ENCODE data around the gene FEN1.

Gene FEN1

GRCh38 chr11:61747192-61747966 lies 45.3 kb upstream of the FEN1 start:
- TF ChIP-seq CTCF (IDR thresholded peaks at IDR 0.05), result peak; percentile 80
- DNase-seq (ENCODE audit: low spot score), result no peak
- Histone ChIP-seq H3K4me3 (no peak overlapping the region), H3K27ac (no peak overlapping the region)

GRCh38 chr11:61747967-61748285 lies 44.8 kb upstream of the FEN1 start:
- H3K4me3 ChIP-seq, result no peak overlapping the region
- DNase-seq (ENCODE audit: low spot score), result no peak

GRCh38 chr11:61749591-61750217 lies 43.0 kb upstream of the FEN1 start:
- Histone ChIP-seq H3K4me3 (no peak overlapping the region), H3K27ac (no peak overlapping the region)
- no peak for DNase-seq (ENCODE audit: low spot score)
- TF ChIP-seq CTCF (IDR thresholded peaks at IDR 0.05), result no peak

More at GRCh38 chr11:61747967-61748285, 44.8 kb upstream of the FEN1 start:
- TF ChIP-seq CTCF (IDR thresholded peaks at IDR 0.05), result no peak
- H3K27ac ChIP-seq, result no peak overlapping the region

- no peak for TF ChIP-seq CTCF (IDR thresholded peaks at IDR 0.05)
- DNase-seq (ENCODE audit: low spot score), result no peak
- Histone ChIP-seq H3K27ac (no peak overlapping the region), H3K4me3 (no peak overlapping the region)
Observed at GRCh38 chr11:61750631-61751273, 42.0 kb upstream of the FEN1 start.

GRCh38 chr11:61751384-61751783 lies 41.3 kb upstream of the FEN1 start:
- H3K4me3 ChIP-seq, result no peak overlapping the region
- no peak for TF ChIP-seq CTCF (IDR thresholded peaks at IDR 0.05)
- DNase-seq (ENCODE audit: low spot score), result no peak
- H3K27ac ChIP-seq, result no peak overlapping the region

- no peak for DNase-seq (ENCODE audit: low spot score)
- peak; percentile 31 for TF ChIP-seq CTCF (IDR thresholded peaks at IDR 0.05)
- Histone ChIP-seq H3K4me3 (peak within 1 kb of the TSS; percentile 79), H3K27ac (peak within 1 kb of the TSS in 1 of 2 donors; percentile 70)
Observed at GRCh38 chr11:61752117-61752924, 40.4 kb upstream of the FEN1 start, which contains the start of gene MYRF. MYRF (plus strand) TSS chr11:61752636; CDS start chr11:61752745, 109 bp downstream.

All from coronary artery (tissue), 2 donors.